Neural cell (in vitro differentiated cells): ENCODE measurements around the gene OR13J1.

ENCODE experiments used
- CTCF ChIP-seq: fragments of 450-650 bp; IDR thresholded peaks from 2 replicates; pipeline ENCODE4 v1.5.1; 2014; ENCODE audit warnings: antibody characterized with exemption, mild to moderate bottlenecking, moderate library complexity; ENCODE audit not compliant: poor library complexity, severe bottlenecking
- RAD21 ChIP-seq: fragments of 450-650 bp; conservative IDR thresholded peaks from 2 replicates; pipeline ENCODE4 v1.6.1; 2014; ENCODE audit warnings: antibody characterized with exemption, mild to moderate bottlenecking, moderate library complexity

DNA sequence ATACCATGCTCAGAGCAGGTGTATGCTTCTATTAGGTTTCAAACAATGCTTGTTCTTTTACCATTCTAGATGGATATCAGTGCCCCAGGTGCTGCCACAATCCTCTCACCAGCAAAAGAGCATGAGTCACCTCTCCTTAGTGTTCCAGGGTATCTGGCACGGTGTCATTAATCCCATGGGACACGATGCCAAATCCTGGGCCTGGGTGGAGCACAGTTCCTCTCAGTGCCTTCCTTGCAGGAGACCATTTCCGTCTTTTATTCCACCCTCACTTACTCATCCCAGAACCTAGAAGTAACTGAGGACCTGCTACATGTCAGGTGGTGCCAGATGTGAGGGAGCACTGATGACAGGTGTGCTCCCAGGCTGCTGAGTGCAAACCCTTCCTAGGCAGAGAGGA is 1.3 kb upstream of the OR13J1 start:
- TF ChIP-seq CTCF (no peak), RAD21 (no peak)
